SK-MEL-5 (cell line): ENCODE data around the gene MRPL1. TPM values are rescaled to one million over a fixed set of nuclear protein-coding genes. Genes with fewer than 3 reads are reported as not detected.

Source experiments
- DNase-seq: peaks from one replicate; pipeline ENCODE4 v3.0.0-alpha.2; 2016; ENCODE audit warnings: low read depth, low spot score
- in situ Hi-C: cut with HindIII; loops from 2 replicates; pipeline ENCODE4 v1.10.0; 2016; ENCODE audit warnings: low sequenced_read_pairs, high pct_unique_total_duplicates, low pct_unique_long_range_greater_than_20kb
- small RNA-seq, 2 experiments: library from RNA; depleted of rRNA; stranded (forward); fragments of <200 nt; gene quantifications; one replicate each; pipeline ENCODE3, GENCODE V24; 2014
- total RNA-seq: library from RNA; depleted of rRNA; stranded (reverse); fragments of >200 nt; shearing (Covaris generic); gene quantifications from 2 replicates; pipeline ENCODE4 v1.2.3, GENCODE V29; 2014; rRNA removed

The MRPL1 gene
- total RNA-seq, 1 experiment from 2014 or later = 24.0 TPM

DNA sequence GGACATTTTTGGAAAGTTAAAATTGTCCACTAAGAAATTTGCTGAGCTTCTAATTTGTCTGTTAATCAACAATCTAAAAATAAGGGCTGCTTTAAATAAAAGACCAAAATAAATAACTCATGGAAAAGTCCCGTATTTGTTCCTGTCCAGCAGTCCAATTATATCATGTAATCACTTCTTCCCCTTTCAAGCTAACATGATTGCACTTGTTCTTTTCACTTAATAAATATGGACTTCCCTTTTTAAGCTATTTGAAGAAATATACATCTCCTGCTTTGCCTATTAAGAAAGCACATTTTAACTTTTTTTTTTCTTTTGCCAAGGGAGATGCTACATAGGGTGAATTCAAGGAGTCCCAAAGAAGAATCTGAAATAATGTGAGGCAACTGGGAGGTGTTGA lies 138.9 kb downstream of the MRPL1 start:
- in situ Hi-C loops = no loop called here
- DNase-seq = no peak

DNA sequence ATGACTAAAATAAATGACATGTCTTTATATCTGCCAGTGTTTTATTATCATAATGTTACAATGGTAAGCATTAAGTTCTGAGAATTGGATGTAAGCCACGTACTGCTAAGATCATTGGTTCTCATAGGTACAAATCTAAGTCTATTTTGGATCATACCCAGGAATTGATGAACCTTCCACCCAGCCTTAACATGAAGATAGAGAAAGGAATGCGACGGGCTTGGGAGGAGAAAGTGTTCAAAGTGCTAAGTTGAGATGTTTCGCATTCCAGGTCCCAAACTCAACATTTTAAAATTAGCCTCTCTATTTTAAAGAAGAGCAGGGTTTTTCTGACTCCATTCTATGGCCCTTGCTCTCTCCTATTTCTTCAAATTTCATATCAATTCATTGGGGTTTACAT lies 139.6 kb downstream of the MRPL1 start:
- DNase-seq = no peak
- in situ Hi-C loops = no loop called here

Small RNAs within 50 kb of the gene (small RNA-seq; reads per million reads assigned to genes)
- gene AC112225.1 = 0 reads per million in 2 experiments

Other genes starting within 250 kb of the MRPL1 start
- gene CNOT6L, start 43.5 kb upstream of the MRPL1 start, total RNA-seq = 3.1 and 7.2 TPM in 2 replicates
- gene FRAS1, start 194.5 kb downstream of the MRPL1 start, total RNA-seq = 0.19 and 0.24 TPM in 2 replicates